ENCODE results near the gene SULT1E1.

SULT1E1 gene

GRCh38 chr4:69816236-69816635, 43.7 kb downstream of the SULT1E1 start:
- Histone ChIP-seq H3K27ac (ENCODE audit: extremely low read depth, low read depth, low read length) (no peak overlapping the region), H3K36me3 (ENCODE audit: control insufficient read depth in 2 of 2, insufficient read depth in 1 of 2, low read length in 2 of 2) (no peaks in the 10 kb centered on the region), H3K9me3 (ENCODE audit: control insufficient read depth, insufficient read depth, low read depth, low read length) (no peaks in the 10 kb centered on the region), H3K4me1 (ENCODE audit: control insufficient read depth, insufficient read depth, low read length) (no peaks in the 10 kb centered on the region), H3K4me3 (ENCODE audit: low read depth, low read length) (no peak overlapping the region)
- CTCF ChIA-PET, result interaction anchor here (1.9 kb wide), 1 partner anchor 65 kb away, joined by 9 read pairs; no protein-coding TSS in a partner anchor
- no peak for TF ChIP-seq MEIS1 (CRISPR knock-in tag; IDR thresholded peaks at IDR 0.05; ENCODE audit: borderline replicate concordance)
- POLR2A ChIA-PET, result no interaction called here

GRCh38 chr4:69813628-69814027, 46.3 kb downstream of the SULT1E1 start:
- POLR2A ChIA-PET, result no interaction called here
- TF ChIP-seq ZSCAN16 (tag by site-specific recombination; IDR thresholded peaks at IDR 0.05) (no peak), HIC1 (tag by site-specific recombination; IDR thresholded peaks at IDR 0.05) (no peak), ZSCAN4 (tag by site-specific recombination; IDR thresholded peaks at IDR 0.05) (no peak), PRDM4 (tag by site-specific recombination; IDR thresholded peaks at IDR 0.05) (no peak), ZNF169 (tag by site-specific recombination; IDR thresholded peaks at IDR 0.05) (no peak), ZNF398 (tag by site-specific recombination; IDR thresholded peaks at IDR 0.05) (no peak), ZNF24 (tag by site-specific recombination; IDR thresholded peaks at IDR 0.05) (no peak), ZNF791 (tag by site-specific recombination; IDR thresholded peaks at IDR 0.05) (no peak), ZBTB48 (tag by site-specific recombination; IDR thresholded peaks at IDR 0.05) (no peak), ZNF654 (tag by site-specific recombination; IDR thresholded peaks at IDR 0.05; ENCODE audit: low read depth) (no peak), ZNF19 (tag by site-specific recombination; IDR thresholded peaks at IDR 0.05; ENCODE audit: low read depth) (no peak), ZBTB1 (tag by site-specific recombination; IDR thresholded peaks at IDR 0.05) (no peak), ZNF416 (tag by site-specific recombination; IDR thresholded peaks at IDR 0.05) (no peak)

GRCh38 chr4:69811166-69811565, 48.8 kb downstream of the SULT1E1 start:
- Histone ChIP-seq H3K27ac (ENCODE audit: extremely low read depth, low read depth, low read length) (no peak overlapping the region), H3K4me1 (ENCODE audit: control insufficient read depth, insufficient read depth, low read length) (no peaks in the 10 kb centered on the region), H3K36me3 (ENCODE audit: control insufficient read depth in 2 of 2, insufficient read depth in 1 of 2, low read length in 2 of 2) (no peaks in the 10 kb centered on the region), H3K4me3 (ENCODE audit: low read depth, low read length) (no peak overlapping the region), H3K9me3 (ENCODE audit: control insufficient read depth, insufficient read depth, low read depth, low read length) (no peaks in the 10 kb centered on the region)
- ChIA-PET CTCF (interaction anchor here (0.7 kb wide), 1 partner anchor 219 kb away, joined by 3 read pairs; no protein-coding TSS in a partner anchor), POLR2A (no interaction called here)
- TF ChIP-seq ZNF677 (tag by site-specific recombination; IDR thresholded peaks at IDR 0.05) (no peak), CTCF (tag by site-specific recombination; IDR thresholded peaks at IDR 0.05) (no peak), ZNF366 (tag by site-specific recombination; conservative IDR thresholded peaks at IDR 0.05) (no peak), KLF7 (tag by site-specific recombination; IDR thresholded peaks at IDR 0.05; ENCODE audit: borderline replicate concordance) (no peak), ZNF791 (tag by site-specific recombination; IDR thresholded peaks at IDR 0.05) (no peak), ZNF529 (tag by site-specific recombination; IDR thresholded peaks at IDR 0.05; ENCODE audit: insufficient replicate concordance) (no peak), PBX3 (CRISPR knock-in tag; IDR thresholded peaks at IDR 0.05) (no peak), ZNF211 (tag by site-specific recombination; IDR thresholded peaks at IDR 0.05; ENCODE audit: low read depth) (no peak), SP7 (tag by site-specific recombination; IDR thresholded peaks at IDR 0.05) (no peak)

More at GRCh38 chr4:69813628-69814027, 46.3 kb downstream of the SULT1E1 start:
- H3K36me3 ChIP-seq (ENCODE audit: control insufficient read depth in 2 of 2, insufficient read depth in 1 of 2, low read length in 2 of 2), result no peaks in the 10 kb centered on the region
- no peaks in the 10 kb centered on the region for H3K4me1 ChIP-seq (ENCODE audit: control insufficient read depth, insufficient read depth, low read length)
- H3K27ac ChIP-seq (ENCODE audit: extremely low read depth, low read depth, low read length), result no peak overlapping the region
- no peak overlapping the region for H3K4me3 ChIP-seq (ENCODE audit: low read depth, low read length)
- no peaks in the 10 kb centered on the region for H3K9me3 ChIP-seq (ENCODE audit: control insufficient read depth, insufficient read depth, low read depth, low read length)
- CTCF ChIA-PET, result no interaction called here

Measured in HEK293 (cell line).